Ovary (tissue), 9 donors: ENCODE measurements around the gene COMMD10. TPM values are rescaled to one million over a fixed set of nuclear protein-coding genes. Genes with fewer than 3 reads are reported as not detected.

ENCODE experiments used
- DNase-seq, 5 donors: peaks; one replicate each; pipeline ENCODE4 v3.0.0-alpha.2; 2019 to 2020
- H3K27ac ChIP-seq, 2 donors: fragments of 200-600 bp; one replicate each; pipeline versions ENCODE4 v1.5.1 to v1.8.0; 2019 to 2022
- H3K27me3 ChIP-seq: fragments of 200-600 bp; one replicate; pipeline ENCODE4 v1.8.0; 2022
- H3K36me3 ChIP-seq: fragments of 200-600 bp; sonication (generic); one replicate; pipeline ENCODE4 v1.5.1; 2019
- H3K4me1 ChIP-seq: one replicate; pipeline ENCODE4 v1.8.1; 2013; ENCODE audit warnings: mild to moderate bottlenecking, moderate library complexity; ENCODE audit not compliant: insufficient read depth
- H3K4me3 ChIP-seq: fragments of 200-600 bp; sonication (generic); one replicate; pipeline ENCODE4 v1.5.1; 2017
- H3K9me3 ChIP-seq, 2 donors: fragments of 200-600 bp in 1 of 2; sonication (generic) in 1 of 2; one replicate each; pipeline versions ENCODE4 v1.5.1 to v1.8.1; 2013 to 2019; ENCODE audit warnings: mild to moderate bottlenecking in 1 of 2, moderate library complexity in 1 of 2
- CTCF ChIP-seq, 3 donors: fragments of 450-650 bp in 2 of 3; fragments of 200-600 bp in 1 of 3; IDR thresholded peaks; one replicate each; pipeline versions ENCODE4 v1.5.1 to v1.8.0; 2016 to 2022; ENCODE audit warnings: antibody characterized with exemption in 3 of 3, mild to moderate bottlenecking in 1 of 3
- EP300 ChIP-seq: sonication (generic); formaldehyde crosslinking; IDR thresholded peaks from one replicate; pipeline ENCODE4 v1.6.1; 2017; ENCODE audit warnings: antibody characterized with exemption
- POLR2A ChIP-seq: fragments of 450-650 bp; IDR thresholded peaks from one replicate; pipeline ENCODE4 v1.6.1; 2017; ENCODE audit warnings: antibody characterized with exemption, mild to moderate bottlenecking, moderate library complexity
- WGBS, 3 donors: extraction: QIAGEN DNeasy Blood & Tissue Kit in 1 of 3; methylation state at CpG; one replicate each; pipeline versions ENCODE4 v1.1.5 to v1.1.7; 2013 to 2017; 5-methylcytosine and 5-hydroxymethylcytosine counted together
- intact Hi-C, 4 donors: fragments of 100-400 bp; cut with DNase I; formaldehyde crosslinking; loops; one replicate each; pipeline versions ENCODE4 v1.11.0 to v1.15.1; 2022 to 2023
- polyA plus RNA-seq, 2 donors: library from polyadenylated mRNA; stranded (reverse); fragments of 200-250 nt in 1 of 2; fragments of 350-450 nt in 1 of 2; fragmentation: Illumina TruSeq in 1 of 2; extraction: RNeasy Lipid Tissue Mini Kit (QIAGEN cat#74804) in 1 of 2; gene quantifications; one replicate each; pipeline ENCODE4 v1.2.3, GENCODE V29; 2013 to 2014
- total RNA-seq, 7 donors: library from RNA; depleted of rRNA in 2 of 7; stranded (reverse); fragments of >200 nt in 2 of 7; fragmentation: NEBNext Ultra II Directional in 3 of 7; extraction: Animal tissue kit (Norgen Biotek cat#: 25700) in 3 of 7; gene quantifications; one replicate each; pipeline versions ENCODE4 v1.1.0 to v1.2.4, GENCODE V29; 2016 to 2023
- donor health status: DM: no; HTN: no; CAD: no; lungs with moderate emphysema.
- donor health status: DM: no; HTN: no; CAD: no.
- donor health status: Bipolar disorder and iron deficiency.
- donor health status: DM: yes; HTN: yes; CAD: no.
- donor health status: DM: no; HTN: no; CAD: no.
- donor health status: DM: yes; HTN: yes; CAD: no.

The COMMD10 gene
- total and polyA plus RNA-seq, 9 donors, result 19.6 to 45.9 (median 26.2) TPM

GRCh38 chr5:116299746-116300640 lies 215.2 kb downstream of the COMMD10 start:
- Histone ChIP-seq H3K4me3 (no peak overlapping the region), H3K27me3 (no peaks in the 10 kb centered on the region), H3K4me1 (no peaks in the 10 kb centered on the region), H3K9me3 (peaks cover 0 to 3% of the 10 kb centered on the region in 2 donors), H3K27ac (no peak overlapping the region), H3K36me3 (no peaks in the 10 kb centered on the region)
- TF ChIP-seq EP300 (no peak), POLR2A (no peak), CTCF (IDR thresholded peaks at IDR 0.05) (no peak)
- intact Hi-C loops, result no loop called here
- no peak for DNase-seq
- WGBS, 3 donors, result 35 to 50% (median 41%) methylated on average over 2 of the region's 2 CpGs

GRCh38 chr5:116301110-116301509 lies 216.3 kb downstream of the COMMD10 start:
- Histone ChIP-seq H3K36me3 (no peaks in the 10 kb centered on the region), H3K27ac (no peak overlapping the region)
- WGBS, 3 donors, result 96 to 97% (median 96%) methylated on average over 1 of the region's 1 CpG

GRCh38 chr5:116303340-116303739 lies 218.5 kb downstream of the COMMD10 start:
- 43 to 58% (median 54%) methylated on average over 1 of the region's 1 CpG for WGBS, 3 donors
- Histone ChIP-seq H3K27me3 (no peaks in the 10 kb centered on the region), H3K27ac (no peak overlapping the region), H3K4me3 (no peak overlapping the region), H3K4me1 (no peaks in the 10 kb centered on the region), H3K9me3 (peaks cover 0 to 11% of the 10 kb centered on the region in 2 donors), H3K36me3 (no peaks in the 10 kb centered on the region)
- intact Hi-C loops, result no loop called here
- TF ChIP-seq CTCF (IDR thresholded peaks at IDR 0.05) (no peak), EP300 (no peak), POLR2A (no peak)
- DNase-seq, result peak in 2 of 5 donors; percentile 11 to 12

More at GRCh38 chr5:116301110-116301509, 216.3 kb downstream of the COMMD10 start:
- DNase-seq, result no peak
- H3K4me3 ChIP-seq, result no peak overlapping the region
- TF ChIP-seq EP300 (no peak), CTCF (IDR thresholded peaks at IDR 0.05) (no peak), POLR2A (no peak)
- intact Hi-C loops, result no loop called here
- H3K4me1 ChIP-seq, result no peaks in the 10 kb centered on the region
- peaks cover 0 to 10% of the 10 kb centered on the region in 2 donors for H3K9me3 ChIP-seq
- no peaks in the 10 kb centered on the region for H3K27me3 ChIP-seq

GRCh38 chr5:116303810-116304209 lies 219.0 kb downstream of the COMMD10 start:
- H3K36me3 ChIP-seq, result no peaks in the 10 kb centered on the region
- H3K27ac ChIP-seq, result no peak overlapping the region
- WGBS, 3 donors, result 74 to 90% (median 85%) methylated on average over 4 of the region's 4 CpGs
- intact Hi-C loops, result no loop called here
- TF ChIP-seq CTCF (IDR thresholded peaks at IDR 0.05), result no peak
- no peak for TF ChIP-seq EP300
- TF ChIP-seq POLR2A, result no peak
- no peak for DNase-seq
- H3K4me3 ChIP-seq, result no peak overlapping the region
- H3K9me3 ChIP-seq, result peaks cover 0 to 11% of the 10 kb centered on the region in 2 donors
- no peaks in the 10 kb centered on the region for H3K27me3 ChIP-seq
- no peaks in the 10 kb centered on the region for H3K4me1 ChIP-seq
